Neural progenitor cell (in vitro differentiated cells): ENCODE results near the gene S100A9.

Experiments
- CTCF ChIP-seq: fragments of 200-600 bp; sonication (generic); IDR thresholded peaks from 2 replicates; pipeline ENCODE4 v1.5.1; 2017; ENCODE audit warnings: antibody characterized with exemption, mild to moderate bottlenecking
- EZH2 ChIP-seq: fragments of 200-600 bp; sonication (generic); IDR thresholded peaks from 2 replicates; pipeline ENCODE4 v1.6.1; 2017; ENCODE audit warnings: antibody characterized with exemption, mild to moderate bottlenecking, moderate library complexity
- EZH2phosphoT487 ChIP-seq: fragments of 200-600 bp; sonication (generic); IDR thresholded peaks from 2 replicates; pipeline ENCODE4 v1.6.1; 2017; ENCODE audit warnings: antibody characterized with exemption

GRCh38 chr1:153310526-153310925, 47.1 kb upstream of the S100A9 start:
- no peak for TF ChIP-seq CTCF
- TF ChIP-seq EZH2phosphoT487, result no peak
- TF ChIP-seq EZH2, result no peak
